Gastroesophageal sphincter (tissue), 4 donors: ENCODE measurements around the gene GPC4. TPM values are rescaled to one million over a fixed set of nuclear protein-coding genes. Genes with fewer than 3 reads are reported as not detected.
A peak's percentile ranks its signal among the peaks of the same experiment; 100 is the strongest.

Source experiments
- ATAC-seq: fragments of 150-250 bp; one replicate; pipeline ENCODE4 v1.9.1; 2016; ENCODE audit warnings: mild to moderate bottlenecking, moderate library complexity
- H3K27ac ChIP-seq, 4 donors: fragments of 200-600 bp; sonication (generic) in 3 of 4; 1 replicate in 3 of 4; 2 replicates in 1 of 4; pipeline ENCODE4 v1.5.1; 2016 to 2019
- H3K27me3 ChIP-seq: fragments of 200-600 bp; sonication (generic); one replicate; pipeline ENCODE4 v1.5.1; 2019
- H3K36me3 ChIP-seq, 2 donors: fragments of 200-600 bp; sonication (generic); one replicate each; pipeline ENCODE4 v1.5.1; 2019; ENCODE audit warnings: control low read depth in 1 of 2
- H3K4me1 ChIP-seq, 3 donors: fragments of 200-600 bp; sonication (generic); 1 replicate in 2 of 3; 2 replicates in 1 of 3; pipeline ENCODE4 v1.5.1; 2016 to 2019; ENCODE audit warnings: control low read depth in 2 of 3
- H3K4me3 ChIP-seq, 2 donors: fragments of 200-600 bp; sonication (generic); one replicate each; pipeline ENCODE4 v1.5.1; 2019; ENCODE audit warnings: mild to moderate bottlenecking in 1 of 2, moderate library complexity in 1 of 2
- H3K9me3 ChIP-seq, 3 donors: fragments of 200-600 bp; sonication (generic); one replicate each; pipeline ENCODE4 v1.5.1; 2017 to 2019; ENCODE audit warnings: control low read depth in 2 of 3
- EP300 ChIP-seq: sonication (generic); formaldehyde crosslinking; IDR thresholded peaks from one replicate; pipeline ENCODE4 v1.6.1; 2017; ENCODE audit warnings: antibody characterized with exemption, mild to moderate bottlenecking
- POLR2A ChIP-seq, 2 donors: fragments of 450-650 bp; IDR thresholded peaks; one replicate each; pipeline ENCODE4 v1.6.1; 2017; ENCODE audit warnings: antibody characterized with exemption in 2 of 2, mild to moderate bottlenecking in 2 of 2, moderate library complexity in 1 of 2
- POLR2AphosphoS5 ChIP-seq: sonication (generic); formaldehyde crosslinking; IDR thresholded peaks from one replicate; pipeline ENCODE4 v1.6.1; 2017; ENCODE audit warnings: antibody characterized with exemption
- WGBS, 2 donors: methylation state at CpG; one replicate each; pipeline ENCODE4 v1.1.5; 2018; ENCODE audit warnings: low coverage in 1 of 2; 5-methylcytosine and 5-hydroxymethylcytosine counted together
- total RNA-seq, 4 donors: library from RNA; depleted of rRNA; stranded (reverse); fragments of >200 nt; gene quantifications; one replicate each; pipeline ENCODE4 v1.1.0, GENCODE V29; 2016
- TF ChIP-seq, protein P1 (sequence below), 4 experiments: fragments of 200-600 bp in 2 of 4; fragments of 450-650 bp in 2 of 4; sonication (generic) in 1 of 4; IDR thresholded peaks; one replicate each; pipeline ENCODE4 v1.5.1; 2017 to 2019; ENCODE audit warnings: antibody characterized with exemption in 4 of 4, mild to moderate bottlenecking in 2 of 4, moderate library complexity in 2 of 4

Gene GPC4
- total RNA-seq, 4 donors from 2014 or later, result 62.7 to 97.1 (median 67.9) TPM

DNA sequence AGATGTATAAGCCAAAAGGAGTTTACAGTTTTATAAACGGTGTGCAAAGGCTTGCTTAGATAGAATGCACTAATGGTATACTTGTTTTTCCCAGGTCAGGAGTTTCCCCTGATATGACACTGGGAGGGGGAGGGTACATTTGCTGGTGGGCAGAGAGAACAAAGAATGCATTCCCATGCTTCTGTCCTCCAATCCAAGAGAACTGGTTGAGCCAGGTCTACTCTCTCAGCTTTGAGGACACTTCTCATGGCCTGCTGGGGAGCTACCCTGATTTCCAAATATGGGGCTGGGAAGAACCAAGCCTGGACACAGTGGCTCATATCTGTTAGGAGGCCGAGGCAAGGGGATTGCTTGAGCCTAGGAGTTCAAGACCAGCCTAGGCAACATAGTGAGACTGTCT is 3.3 kb upstream of the GPC4 start:
- H3K27me3 ChIP-seq, result no peaks in the 10 kb centered on the region
- H3K4me3 ChIP-seq, result no peak overlapping the region
- no peak overlapping the region for H3K27ac ChIP-seq
- peaks cover 0 to 6% (median 0%) of the 10 kb centered on the region in 3 donors for H3K4me1 ChIP-seq
- no peaks in the 10 kb centered on the region for H3K36me3 ChIP-seq
- no peaks in the 10 kb centered on the region for H3K9me3 ChIP-seq
- no peak for ATAC-seq
- TF ChIP-seq POLR2A (IDR thresholded peaks at IDR 0.05) (no peak), POLR2AphosphoS5 (no peak), EP300 (no peak)
- TF ChIP-seq, protein P1, sequence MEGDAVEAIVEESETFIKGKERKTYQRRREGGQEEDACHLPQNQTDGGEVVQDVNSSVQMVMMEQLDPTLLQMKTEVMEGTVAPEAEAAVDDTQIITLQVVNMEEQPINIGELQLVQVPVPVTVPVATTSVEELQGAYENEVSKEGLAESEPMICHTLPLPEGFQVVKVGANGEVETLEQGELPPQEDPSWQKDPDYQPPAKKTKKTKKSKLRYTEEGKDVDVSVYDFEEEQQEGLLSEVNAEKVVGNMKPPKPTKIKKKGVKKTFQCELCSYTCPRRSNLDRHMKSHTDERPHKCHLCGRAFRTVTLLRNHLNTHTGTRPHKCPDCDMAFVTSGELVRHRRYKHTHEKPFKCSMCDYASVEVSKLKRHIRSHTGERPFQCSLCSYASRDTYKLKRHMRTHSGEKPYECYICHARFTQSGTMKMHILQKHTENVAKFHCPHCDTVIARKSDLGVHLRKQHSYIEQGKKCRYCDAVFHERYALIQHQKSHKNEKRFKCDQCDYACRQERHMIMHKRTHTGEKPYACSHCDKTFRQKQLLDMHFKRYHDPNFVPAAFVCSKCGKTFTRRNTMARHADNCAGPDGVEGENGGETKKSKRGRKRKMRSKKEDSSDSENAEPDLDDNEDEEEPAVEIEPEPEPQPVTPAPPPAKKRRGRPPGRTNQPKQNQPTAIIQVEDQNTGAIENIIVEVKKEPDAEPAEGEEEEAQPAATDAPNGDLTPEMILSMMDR (IDR thresholded peaks at IDR 0.05), result no peak
- 55% methylated on average over 2 of the region's 2 CpGs; no CpG with 5 or more reads in 1 of the 2 donors for WGBS, 2 donors

DNA sequence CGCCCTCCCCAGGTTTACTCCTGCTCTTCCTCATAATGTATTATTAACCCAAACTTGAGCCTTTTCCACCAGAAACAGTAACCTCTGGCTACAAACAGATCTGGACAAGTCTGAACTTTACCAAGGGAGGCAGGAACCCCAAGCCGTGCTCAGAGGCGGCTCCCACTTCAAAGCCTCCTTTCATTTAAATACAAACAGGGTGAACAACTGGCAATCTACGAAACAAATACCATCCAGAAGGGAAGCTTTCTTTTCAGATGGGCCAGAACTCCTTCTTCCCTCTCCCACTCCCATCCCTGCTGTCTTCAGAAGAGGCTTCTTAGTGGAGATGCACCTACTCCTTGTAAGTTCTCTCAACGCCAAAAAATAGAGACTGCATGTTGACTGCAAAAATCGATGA is 2.1 kb upstream of the GPC4 start:
- Histone ChIP-seq H3K9me3 (no peaks in the 10 kb centered on the region), H3K4me3 (no peak overlapping the region), H3K27ac (no peak overlapping the region), H3K4me1 (peaks cover 0 to 10% (median 0%) of the 10 kb centered on the region in 3 donors), H3K36me3 (no peaks in the 10 kb centered on the region), H3K27me3 (no peaks in the 10 kb centered on the region)
- WGBS, 2 donors, result 58 to 86% methylated on average over 4 to 5 of the region's 6 CpGs
- TF ChIP-seq POLR2A (IDR thresholded peaks at IDR 0.05) (no peak), POLR2AphosphoS5 (no peak), EP300 (no peak)
- TF ChIP-seq, protein P1 (IDR thresholded peaks at IDR 0.05), result no peak
- ATAC-seq, result no peak

DNA sequence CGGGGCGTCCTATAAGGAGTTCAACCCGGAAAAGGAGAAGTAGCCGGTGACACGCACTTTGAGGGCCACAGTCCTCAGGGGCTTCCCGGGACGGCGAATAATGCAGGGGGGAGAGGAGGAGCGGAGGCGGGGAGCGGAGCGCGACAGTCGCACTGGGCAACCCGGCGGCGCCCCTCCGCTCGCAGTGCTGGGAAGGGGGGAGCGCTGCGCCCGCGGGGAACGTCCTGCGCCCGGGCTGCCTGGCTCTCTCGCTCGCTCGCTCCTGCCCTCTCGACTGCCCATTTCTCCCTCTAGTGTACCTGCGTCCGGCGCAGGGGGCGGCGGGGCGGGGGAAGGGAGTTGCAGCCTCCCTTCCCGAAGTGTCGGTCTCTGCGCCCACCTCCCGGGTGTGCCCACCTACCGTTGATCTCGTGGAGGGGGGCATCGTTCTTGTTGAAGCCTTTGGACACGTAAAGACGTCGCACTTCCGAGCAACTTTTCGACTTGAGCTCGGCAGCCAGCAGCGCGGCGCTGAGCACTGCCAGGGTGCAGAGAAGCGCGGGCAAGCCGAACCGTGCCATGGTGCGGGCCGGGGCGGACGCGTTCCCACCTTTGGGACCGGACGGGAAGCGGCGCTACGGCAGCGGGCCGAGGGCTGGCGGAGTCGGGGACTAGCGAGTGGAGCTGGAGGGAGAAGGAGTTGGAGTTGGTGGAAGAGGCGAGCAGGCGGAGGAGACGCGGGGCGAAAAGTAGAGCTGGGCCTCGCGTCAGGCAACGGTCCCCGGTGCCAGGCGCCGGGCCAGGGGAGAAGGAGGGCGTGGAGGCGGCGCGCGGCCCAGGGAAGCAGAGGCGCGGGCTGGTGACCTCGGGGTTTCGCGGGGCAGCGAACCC is 648 bp downstream of the GPC4 start:
- peak overlapping the region; percentile 88 to 91 (median 90) for H3K27ac ChIP-seq
- WGBS, 2 donors, result no CpG with 5 or more reads among the region's 93 CpGs
- peaks cover 0 to 35% (median 0%) of the 10 kb centered on the region in 3 donors for H3K4me1 ChIP-seq
- H3K36me3 ChIP-seq, result no peaks in the 10 kb centered on the region
- ATAC-seq, result peak; percentile 25
- H3K27me3 ChIP-seq, result no peaks in the 10 kb centered on the region
- H3K9me3 ChIP-seq, result no peaks in the 10 kb centered on the region
- peak overlapping the region; percentile 77 to 94 for H3K4me3 ChIP-seq
- no peak for TF ChIP-seq EP300
- TF ChIP-seq POLR2AphosphoS5, result no peak
- TF ChIP-seq, protein P1 (IDR thresholded peaks at IDR 0.05), result no peak
- TF ChIP-seq POLR2A (IDR thresholded peaks at IDR 0.05), result no peak

DNA sequence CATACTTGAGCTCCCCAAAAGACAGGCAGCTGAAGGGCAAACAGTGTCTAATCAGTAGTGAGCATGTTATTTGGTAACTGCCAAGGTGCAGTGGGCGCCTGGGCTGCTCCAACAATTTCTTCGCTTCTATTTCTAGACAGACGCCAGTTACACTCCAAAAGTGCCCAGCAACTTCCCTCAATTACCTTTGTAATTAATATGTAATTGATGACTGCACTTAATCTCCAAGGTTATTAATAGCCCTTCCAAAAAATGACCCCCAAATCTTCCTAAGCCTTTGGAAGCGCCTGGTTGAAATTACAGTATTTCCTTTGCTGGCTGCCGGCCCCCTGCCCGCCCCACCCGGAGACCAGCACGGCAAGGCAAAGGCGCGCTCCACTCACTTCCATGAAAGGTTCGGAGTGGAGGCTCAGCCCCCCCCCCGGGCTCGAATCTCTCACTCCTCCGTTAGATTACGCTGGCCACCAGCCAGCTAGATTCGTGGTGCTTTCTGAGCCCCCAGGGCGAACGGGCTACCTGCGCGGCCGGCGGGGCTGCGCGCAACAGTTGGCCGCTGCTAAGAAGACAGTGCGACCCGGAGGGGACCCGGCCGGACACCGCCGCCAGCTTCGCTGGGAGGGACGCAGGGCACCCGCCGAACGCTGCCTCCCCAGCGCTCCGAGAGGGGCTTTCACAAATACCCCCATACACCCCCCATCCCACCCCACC is 1.9 kb downstream of the GPC4 start:
- no peak for ATAC-seq
- no peaks in the 10 kb centered on the region for H3K36me3 ChIP-seq
- H3K9me3 ChIP-seq, result no peaks in the 10 kb centered on the region
- WGBS, 2 donors, result 12 to 33% methylated on average over 1 to 6 of the region's 38 CpGs
- H3K4me3 ChIP-seq, result peak overlapping the region; percentile 77 to 94
- H3K4me1 ChIP-seq, result peaks cover 0 to 39% (median 0%) of the 10 kb centered on the region in 3 donors
- H3K27me3 ChIP-seq, result no peaks in the 10 kb centered on the region
- H3K27ac ChIP-seq, result peak overlapping the region; percentile 88 to 91 (median 90)
- TF ChIP-seq EP300, result no peak
- TF ChIP-seq, protein P1 (IDR thresholded peaks at IDR 0.05), result no peak
